Fibroblast of the aortic adventitia (primary cell): Measurements from ENCODE around the gene SYMPK. TPM values are rescaled to one million over a fixed set of nuclear protein-coding genes. Genes with fewer than 3 reads are reported as not detected.
A peak's percentile ranks its signal among the peaks of the same experiment; 100 is the strongest.

ENCODE experiments used
- DNase-seq: peaks from one replicate; pipeline ENCODE4 v3.0.0-alpha.2; 2010; ENCODE audit warnings: low read depth
- H3K4me3 ChIP-seq: 2 replicates; pipeline ENCODE4 v1.5.1; 2011; ENCODE audit warnings: low read depth, mild to moderate bottlenecking, control low read depth, low read length, moderate library complexity
- CTCF ChIP-seq: IDR thresholded peaks from 2 replicates; pipeline ENCODE4 v1.5.1; 2011; ENCODE audit warnings: mild to moderate bottlenecking, low read length, control low read depth, inconsistent platforms; ENCODE audit not compliant: insufficient read depth
- total RNA-seq: library from RNA; depleted of rRNA; stranded (reverse); fragments of >200 nt; gene quantifications from 2 replicates; pipeline ENCODE4 v1.2.3, GENCODE V29; 2012; ENCODE audit warnings: low replicate concordance

Gene SYMPK
- total RNA-seq, 1 donor: 38.1 TPM

- no peak for TF ChIP-seq CTCF
- DNase-seq: no peak
- H3K4me3 ChIP-seq: peak overlapping the region; percentile 6
Measured at GRCh38 chr19:45765702-45766295, 97.1 kb downstream of the SYMPK start.

Other genes with a start within 250 kb of the SYMPK start
- 9.9 and 23.4 TPM in 2 replicates for gene EML2, start 223.8 kb downstream of the SYMPK start, total RNA-seq
- gene GIPR, start 194.9 kb downstream of the SYMPK start, total RNA-seq: 0.57 TPM in 1 of 2 replicates, not detected in the other
- 303 and 325 TPM in 2 replicates for gene SNRPD2, start 171.2 kb downstream of the SYMPK start, total RNA-seq
- gene QPCTL, start 170.5 kb downstream of the SYMPK start, total RNA-seq: 3.3 and 8.0 TPM in 2 replicates
- gene FBXO46, start 132.3 kb downstream of the SYMPK start, total RNA-seq: 6.6 and 6.8 TPM in 2 replicates
- not detected in 2 replicates for gene MEIOSIN, start 129.7 kb downstream of the SYMPK start, total RNA-seq
- gene SIX5, start 93.9 kb downstream of the SYMPK start, total RNA-seq: 9.5 and 16.4 TPM in 2 replicates
- gene DMPK, start 80.7 kb downstream of the SYMPK start, total RNA-seq: 46.5 and 85.2 TPM in 2 replicates
- gene DMWD, start 70.3 kb downstream of the SYMPK start, total RNA-seq: 28.6 and 41.4 TPM in 2 replicates
- gene RSPH6A, start 47.8 kb downstream of the SYMPK start, total RNA-seq: 0.18 TPM in 1 of 2 replicates, not detected in the other
- gene FOXA3, start 1.2 kb upstream of the SYMPK start, total RNA-seq: not detected in 2 replicates
- gene IRF2BP1, start 23.0 kb upstream of the SYMPK start, total RNA-seq: 21.3 and 25.7 TPM in 2 replicates
- gene MYPOP, start 39.5 kb upstream of the SYMPK start, total RNA-seq: 0.33 and 2.4 TPM in 2 replicates
- not detected in 2 replicates for gene NANOS2, start 51.6 kb upstream of the SYMPK start, total RNA-seq
- gene NOVA2, start 110.7 kb upstream of the SYMPK start, total RNA-seq: under 0.01 and 0.27 TPM in 2 replicates
- 5.4 and 5.7 TPM in 2 replicates for gene CCDC61, start 132.3 kb upstream of the SYMPK start, total RNA-seq
- gene PGLYRP1, start 159.9 kb upstream of the SYMPK start, total RNA-seq: not detected in 2 replicates
- gene IGFL4, start 177.9 kb upstream of the SYMPK start, total RNA-seq: 0.27 and 0.74 TPM in 2 replicates